GM12891 (cell line): ENCODE data around the gene TMEM37.

Experiments used
- POLR2A ChIP-seq: IDR thresholded peaks from 2 replicates; pipeline ENCODE4 v1.6.1; 2011; ENCODE audit warnings: low read depth, low read length, control low read depth
- POLR2AphosphoS5 ChIP-seq: IDR thresholded peaks from 2 replicates; pipeline ENCODE4 v1.6.1; 2011; ENCODE audit warnings: low read depth, low read length, control low read depth
- SPI1 ChIP-seq: IDR thresholded peaks from 2 replicates; pipeline ENCODE4 v1.6.1; 2011; ENCODE audit warnings: low read depth, low read length, control low read depth
- TAF1 ChIP-seq: IDR thresholded peaks from 2 replicates; pipeline ENCODE4 v1.6.1; 2011; ENCODE audit warnings: low read depth, low read length, control low read depth

GRCh38 chr2:119448427-119449141 lies 16.9 kb downstream of the TMEM37 start:
- TF ChIP-seq POLR2A, result no peak
- no peak for TF ChIP-seq SPI1
- TF ChIP-seq POLR2AphosphoS5, result no peak
- no peak for TF ChIP-seq TAF1
